Measurements from ENCODE around the gene SIX3.

- TF ChIP-seq, protein P1, sequence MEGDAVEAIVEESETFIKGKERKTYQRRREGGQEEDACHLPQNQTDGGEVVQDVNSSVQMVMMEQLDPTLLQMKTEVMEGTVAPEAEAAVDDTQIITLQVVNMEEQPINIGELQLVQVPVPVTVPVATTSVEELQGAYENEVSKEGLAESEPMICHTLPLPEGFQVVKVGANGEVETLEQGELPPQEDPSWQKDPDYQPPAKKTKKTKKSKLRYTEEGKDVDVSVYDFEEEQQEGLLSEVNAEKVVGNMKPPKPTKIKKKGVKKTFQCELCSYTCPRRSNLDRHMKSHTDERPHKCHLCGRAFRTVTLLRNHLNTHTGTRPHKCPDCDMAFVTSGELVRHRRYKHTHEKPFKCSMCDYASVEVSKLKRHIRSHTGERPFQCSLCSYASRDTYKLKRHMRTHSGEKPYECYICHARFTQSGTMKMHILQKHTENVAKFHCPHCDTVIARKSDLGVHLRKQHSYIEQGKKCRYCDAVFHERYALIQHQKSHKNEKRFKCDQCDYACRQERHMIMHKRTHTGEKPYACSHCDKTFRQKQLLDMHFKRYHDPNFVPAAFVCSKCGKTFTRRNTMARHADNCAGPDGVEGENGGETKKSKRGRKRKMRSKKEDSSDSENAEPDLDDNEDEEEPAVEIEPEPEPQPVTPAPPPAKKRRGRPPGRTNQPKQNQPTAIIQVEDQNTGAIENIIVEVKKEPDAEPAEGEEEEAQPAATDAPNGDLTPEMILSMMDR (conservative IDR thresholded peaks at IDR 0.05; ENCODE audit: low read depth, low read length), result no peak
- TF ChIP-seq EZH2 (IDR thresholded peaks at IDR 0.05; ENCODE audit: low read length, unreplicated experiment), result no peak
Measured at GRCh38 chr2:44972771-44973535, 31.5 kb downstream of the SIX3 start.
